ENCODE data around the gene DMD.

The DMD gene

DNA sequence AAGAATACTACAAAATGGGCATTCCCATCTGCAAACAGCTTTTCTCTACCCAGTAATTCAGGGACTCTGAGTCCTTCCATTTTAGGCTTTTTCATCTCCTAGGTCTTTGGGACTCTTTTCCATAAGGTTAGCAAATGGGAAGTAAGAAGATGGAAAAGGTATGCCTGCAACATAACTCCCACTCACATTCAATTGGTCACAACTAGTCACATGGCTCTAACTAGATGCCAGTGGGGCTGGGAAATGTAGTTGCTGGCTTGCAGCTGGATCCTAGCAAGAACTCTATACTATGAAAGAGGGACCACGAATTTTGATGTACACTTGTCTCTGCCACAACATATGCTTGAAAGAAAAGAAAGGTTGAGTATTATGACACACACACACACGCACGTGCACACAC is 1184.6 kb downstream of the DMD start:
- ChIA-PET CTCF (no interaction called here), POLR2A (no interaction called here)
- TF ChIP-seq, protein P1, sequence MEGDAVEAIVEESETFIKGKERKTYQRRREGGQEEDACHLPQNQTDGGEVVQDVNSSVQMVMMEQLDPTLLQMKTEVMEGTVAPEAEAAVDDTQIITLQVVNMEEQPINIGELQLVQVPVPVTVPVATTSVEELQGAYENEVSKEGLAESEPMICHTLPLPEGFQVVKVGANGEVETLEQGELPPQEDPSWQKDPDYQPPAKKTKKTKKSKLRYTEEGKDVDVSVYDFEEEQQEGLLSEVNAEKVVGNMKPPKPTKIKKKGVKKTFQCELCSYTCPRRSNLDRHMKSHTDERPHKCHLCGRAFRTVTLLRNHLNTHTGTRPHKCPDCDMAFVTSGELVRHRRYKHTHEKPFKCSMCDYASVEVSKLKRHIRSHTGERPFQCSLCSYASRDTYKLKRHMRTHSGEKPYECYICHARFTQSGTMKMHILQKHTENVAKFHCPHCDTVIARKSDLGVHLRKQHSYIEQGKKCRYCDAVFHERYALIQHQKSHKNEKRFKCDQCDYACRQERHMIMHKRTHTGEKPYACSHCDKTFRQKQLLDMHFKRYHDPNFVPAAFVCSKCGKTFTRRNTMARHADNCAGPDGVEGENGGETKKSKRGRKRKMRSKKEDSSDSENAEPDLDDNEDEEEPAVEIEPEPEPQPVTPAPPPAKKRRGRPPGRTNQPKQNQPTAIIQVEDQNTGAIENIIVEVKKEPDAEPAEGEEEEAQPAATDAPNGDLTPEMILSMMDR (IDR thresholded peaks at IDR 0.05; ENCODE audit: control extremely low read depth, extremely low read depth, low read depth, missing control alignments), result no peak
- no peak for DNase-seq (ENCODE audit: extremely low spot score)

DNA sequence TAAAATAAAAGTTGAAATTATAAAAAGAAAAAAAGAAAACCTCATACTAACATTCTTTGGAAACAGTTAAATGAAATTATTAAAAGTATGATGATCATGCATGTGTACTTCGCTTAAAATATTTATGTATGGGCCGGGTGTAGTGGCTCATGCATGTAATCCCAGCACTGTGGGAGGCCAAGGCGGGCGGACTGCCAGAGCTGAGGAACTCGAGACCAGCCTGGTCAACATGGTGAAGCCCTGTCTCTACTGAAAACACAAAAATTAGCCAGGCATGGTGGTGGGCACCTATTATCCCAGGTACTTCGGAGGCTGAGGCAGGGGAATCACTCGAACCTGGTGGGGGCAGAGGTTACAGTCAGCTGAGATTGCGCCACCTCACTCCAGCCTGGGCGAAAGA is 1187.3 kb downstream of the DMD start:
- TF ChIP-seq, protein P1 (IDR thresholded peaks at IDR 0.05; ENCODE audit: control extremely low read depth, extremely low read depth, low read depth, missing control alignments), result no peak
- CTCF ChIA-PET, result no interaction called here

DNA sequence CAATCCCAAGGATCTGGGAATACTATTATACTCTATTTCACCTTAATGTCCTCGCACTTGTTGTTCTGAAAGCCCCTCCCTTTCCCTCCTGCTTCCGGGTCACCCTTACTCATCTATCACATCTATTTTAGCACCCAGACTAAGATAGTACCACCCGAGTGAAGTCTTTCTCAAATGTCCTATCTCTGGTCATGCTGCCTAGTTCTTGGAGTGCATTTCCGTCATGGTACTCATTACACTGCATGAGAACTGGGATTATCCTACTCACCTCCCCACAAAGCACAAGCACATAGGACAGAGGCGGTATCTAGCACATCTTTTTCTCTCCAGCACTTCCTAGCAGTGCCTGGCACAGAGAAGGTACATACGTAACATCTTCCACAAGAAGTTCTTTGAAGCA is 1195.2 kb downstream of the DMD start:
- POLR2A ChIA-PET, result no interaction called here
- CTCF ChIA-PET, result no interaction called here
- TF ChIP-seq, protein P1 (IDR thresholded peaks at IDR 0.05; ENCODE audit: control extremely low read depth, extremely low read depth, low read depth, missing control alignments), result no peak
- DNase-seq (ENCODE audit: extremely low spot score), result no peak

More for the DNA sequence above, 1187.3 kb downstream of the DMD start:
- POLR2A ChIA-PET, result no interaction called here
- DNase-seq (ENCODE audit: extremely low spot score), result no peak

DNA sequence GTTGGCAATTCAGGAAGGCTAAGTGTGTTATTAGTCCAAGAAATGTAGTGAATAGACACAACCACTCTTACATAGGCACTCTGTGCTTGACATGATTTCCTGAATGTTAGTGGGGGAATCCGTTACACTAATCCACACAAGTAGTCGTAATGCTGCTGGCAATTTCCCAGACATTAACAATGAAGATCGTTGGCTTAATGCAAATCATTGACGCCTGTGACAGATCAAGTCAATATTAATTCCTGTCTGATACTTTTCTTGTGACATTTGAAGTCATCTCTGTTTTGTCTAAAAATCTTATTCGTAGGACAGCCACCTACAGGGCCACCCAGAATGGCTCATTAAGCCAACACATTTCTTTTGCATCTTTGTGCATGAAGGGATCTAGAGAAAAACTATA is 1200.4 kb downstream of the DMD start:
- CTCF ChIA-PET, result no interaction called here
- POLR2A ChIA-PET, result no interaction called here

DNA sequence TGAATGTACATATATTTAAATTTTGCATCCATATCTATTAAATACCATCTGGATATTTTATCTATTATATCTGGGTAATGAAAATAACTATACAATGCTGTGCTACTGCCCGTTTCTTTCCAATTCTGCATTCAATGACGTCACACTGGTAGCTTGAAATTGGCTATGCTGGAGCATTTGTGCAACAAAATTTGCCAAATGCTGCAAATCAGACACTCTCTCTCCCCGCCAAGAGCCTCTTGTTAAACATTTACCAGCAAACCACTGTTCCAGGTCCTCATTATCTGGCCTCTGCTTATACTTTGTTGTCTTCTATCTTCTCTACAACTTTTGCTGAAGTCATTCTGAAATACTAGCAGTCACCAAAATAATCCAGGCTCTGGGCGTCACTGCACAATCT is 1201.1 kb downstream of the DMD start:
- CTCF ChIA-PET, result no interaction called here
- POLR2A ChIA-PET, result no interaction called here
- TF ChIP-seq, protein P1 (IDR thresholded peaks at IDR 0.05; ENCODE audit: control extremely low read depth, extremely low read depth, low read depth, missing control alignments), result no peak

More for the DNA sequence above, 1200.4 kb downstream of the DMD start:
- no peak for DNase-seq (ENCODE audit: extremely low spot score)
- TF ChIP-seq, protein P1 (IDR thresholded peaks at IDR 0.05; ENCODE audit: control extremely low read depth, extremely low read depth, low read depth, missing control alignments), result no peak

DNA sequence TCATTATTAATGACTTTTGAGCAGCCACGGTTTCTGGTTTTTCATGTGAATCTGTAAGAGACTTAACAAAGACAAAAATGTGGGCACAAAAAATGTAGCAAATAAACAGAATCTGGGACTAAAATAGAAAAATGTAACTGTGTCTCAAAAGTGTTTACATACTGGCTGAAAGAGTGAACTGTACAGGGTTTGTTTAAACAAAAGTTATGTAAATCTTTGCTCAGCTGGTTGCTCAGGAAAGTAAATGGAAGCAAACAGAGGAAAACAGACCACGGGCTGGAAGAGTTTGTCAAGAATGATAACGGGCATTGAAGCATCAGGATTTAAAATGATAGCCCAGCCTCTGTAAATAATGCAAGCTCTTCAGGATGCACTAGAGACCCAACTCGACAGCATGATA is 1217.7 kb downstream of the DMD start:
- CTCF ChIA-PET, result no interaction called here
- DNase-seq (ENCODE audit: extremely low spot score), result no peak
- POLR2A ChIA-PET, result no interaction called here
- TF ChIP-seq, protein P1 (IDR thresholded peaks at IDR 0.05; ENCODE audit: control extremely low read depth, extremely low read depth, low read depth, missing control alignments), result no peak

More for the DNA sequence above, 1201.1 kb downstream of the DMD start:
- no peak for DNase-seq (ENCODE audit: extremely low spot score)

DNA sequence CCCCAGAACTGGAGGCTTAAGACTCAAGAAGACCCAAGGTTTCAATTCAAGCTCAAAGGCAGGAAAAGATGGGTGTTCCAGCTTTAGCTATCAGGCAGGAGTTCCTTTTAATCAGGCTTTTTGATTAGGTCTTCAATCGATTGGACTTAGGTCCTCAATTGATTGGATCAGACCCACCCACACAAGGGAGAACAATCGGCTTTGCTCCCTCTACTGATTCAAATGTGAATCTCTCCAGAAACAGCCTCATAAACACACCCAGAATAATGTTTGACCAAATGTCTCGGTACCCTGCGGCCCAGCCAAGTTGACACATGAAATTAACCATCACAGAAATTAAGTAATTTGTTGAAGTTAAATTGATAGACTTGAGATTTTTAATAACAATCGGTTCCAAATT is 1222.4 kb downstream of the DMD start:
- no peak for DNase-seq (ENCODE audit: extremely low spot score)
- POLR2A ChIA-PET, result no interaction called here
- CTCF ChIA-PET, result no interaction called here
- TF ChIP-seq, protein P1 (IDR thresholded peaks at IDR 0.05; ENCODE audit: control extremely low read depth, extremely low read depth, low read depth, missing control alignments), result no peak

All from GM10248 (cell line).